ENCODE measurements around the gene TSSK3.
"Not testable (repeated sequence)": the region's sequence is repeated elsewhere in the genome, so short reads cannot be mapped to it uniquely, and the experiment has no call there.

The TSSK3 gene

DNA sequence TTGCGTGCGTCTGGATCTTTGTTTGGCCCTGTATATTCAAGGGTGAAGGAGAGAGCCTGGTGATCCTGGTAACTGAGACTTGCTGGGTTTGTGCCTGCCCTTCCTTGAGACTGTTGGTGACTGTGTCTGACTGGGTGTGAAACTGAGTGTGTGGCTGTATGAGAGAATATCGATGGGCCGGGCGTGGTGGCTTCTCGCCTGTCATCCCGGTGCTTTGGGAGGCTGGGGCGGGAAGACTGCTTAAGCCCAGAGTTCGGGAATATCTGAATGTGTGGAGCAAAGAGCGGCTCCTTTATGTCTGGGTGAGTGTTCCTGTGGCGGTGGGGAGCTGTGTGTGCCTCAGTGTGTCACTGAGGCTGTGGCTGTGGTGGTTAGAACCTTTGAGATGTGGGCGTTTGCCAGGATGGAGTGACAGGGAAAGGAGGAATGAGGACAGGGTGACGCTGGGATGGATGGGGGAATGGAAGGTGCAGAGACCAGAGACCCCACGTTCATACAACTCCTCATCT is 23.6 kb upstream of the TSSK3 start:
- DNase-seq (ENCODE audit: low spot score), result no peak

DNA sequence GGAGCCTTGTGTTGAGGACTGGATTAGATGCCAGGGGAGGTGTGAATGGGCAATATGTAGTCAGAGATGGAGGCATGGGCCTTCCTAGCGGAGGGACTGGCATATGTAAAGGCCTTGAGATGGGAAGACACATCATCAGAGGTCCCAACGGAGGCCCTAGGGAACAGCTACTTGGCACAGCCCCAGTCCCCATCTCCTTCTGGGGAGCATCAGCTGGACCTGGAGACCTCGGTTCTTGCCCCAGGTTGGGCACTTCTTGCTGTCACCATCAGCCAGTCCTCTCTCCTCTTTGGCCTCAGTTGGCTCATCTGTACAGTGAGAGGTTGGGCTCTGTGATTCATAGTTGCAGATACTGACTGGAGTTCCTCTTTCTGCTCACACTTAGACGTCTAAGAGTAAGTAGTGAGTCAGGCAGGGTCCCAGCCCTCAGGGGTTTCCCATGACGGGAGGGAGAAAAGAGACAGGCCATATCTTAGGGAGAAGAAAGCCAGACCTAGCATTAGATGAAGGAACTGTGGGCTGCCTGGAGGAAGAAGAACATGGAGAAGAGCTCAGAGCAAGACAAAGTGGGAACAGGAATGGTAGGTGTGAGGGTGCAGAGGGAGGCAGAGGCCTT is 22.9 kb upstream of the TSSK3 start:
- no peak for DNase-seq (ENCODE audit: low spot score)

DNA sequence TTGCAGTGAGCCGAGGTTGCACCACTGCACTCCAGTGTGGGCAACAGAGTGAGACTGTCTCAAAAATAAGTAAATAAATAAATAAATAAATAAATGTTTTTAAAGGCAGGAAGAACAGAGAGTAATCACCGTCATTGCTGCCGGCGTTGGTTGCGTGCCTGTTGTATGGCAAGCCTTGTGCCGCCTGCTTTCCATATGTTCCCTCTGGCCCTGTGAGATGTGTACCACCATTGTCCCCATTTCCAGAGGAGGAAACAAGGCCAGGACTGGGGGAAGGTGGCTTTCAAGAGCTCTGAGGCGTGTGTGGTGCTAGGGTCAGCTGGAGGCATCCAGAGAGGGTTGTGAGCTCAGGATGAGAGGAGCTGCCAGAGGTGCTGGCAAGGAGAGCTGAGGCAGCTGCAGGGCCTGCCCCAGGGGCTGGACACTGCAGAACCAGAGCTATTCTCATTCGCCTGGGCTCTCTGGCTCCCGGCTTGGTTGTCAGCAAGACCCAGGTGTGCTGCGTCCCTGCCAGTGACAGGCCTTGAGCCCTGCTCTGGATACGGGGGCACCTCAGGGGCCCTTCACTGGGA is 21.1 kb upstream of the TSSK3 start:
- DNase-seq (ENCODE audit: low spot score), result no peak

DNA sequence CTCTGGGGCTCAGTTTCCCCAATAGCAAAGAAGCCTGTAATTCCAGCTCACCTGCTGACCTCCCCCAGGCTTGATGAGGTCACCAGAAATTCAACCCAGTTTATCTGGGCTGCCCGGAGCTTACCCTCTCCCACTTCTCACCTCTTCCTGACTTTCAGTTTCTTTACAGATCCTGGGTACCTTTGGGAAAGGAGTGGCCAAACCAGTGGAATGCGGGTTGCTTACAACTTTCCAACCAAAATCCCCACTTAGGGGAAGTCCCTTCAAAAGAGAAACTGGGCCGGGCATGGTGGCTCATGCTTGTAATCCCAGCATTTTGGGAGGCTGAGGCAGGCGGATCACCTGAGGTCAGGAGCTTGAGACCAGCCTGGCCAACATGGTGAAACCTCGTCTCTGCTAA is 20.4 kb upstream of the TSSK3 start:
- no peak for DNase-seq (ENCODE audit: low spot score)

DNA sequence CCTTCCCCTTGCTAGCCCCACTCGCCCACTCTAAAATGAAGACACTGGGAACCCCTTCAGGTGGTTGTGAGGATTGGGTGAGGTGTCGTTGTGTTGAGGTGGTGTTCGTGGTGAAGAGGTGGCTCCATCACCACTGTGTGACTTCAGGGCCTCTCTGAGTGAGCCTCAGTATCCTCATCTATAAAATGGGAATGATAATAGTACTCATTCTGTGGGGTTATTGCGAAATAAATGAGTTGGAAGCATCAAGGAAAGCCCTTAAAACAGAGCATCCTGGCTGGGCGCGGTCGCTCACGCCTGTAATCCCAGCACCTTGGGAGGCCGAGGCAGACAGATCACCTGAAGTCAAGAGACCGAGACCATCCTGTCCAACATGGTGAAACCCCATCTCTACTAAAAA is 19.6 kb upstream of the TSSK3 start:
- no peak for DNase-seq (ENCODE audit: low spot score)

DNA sequence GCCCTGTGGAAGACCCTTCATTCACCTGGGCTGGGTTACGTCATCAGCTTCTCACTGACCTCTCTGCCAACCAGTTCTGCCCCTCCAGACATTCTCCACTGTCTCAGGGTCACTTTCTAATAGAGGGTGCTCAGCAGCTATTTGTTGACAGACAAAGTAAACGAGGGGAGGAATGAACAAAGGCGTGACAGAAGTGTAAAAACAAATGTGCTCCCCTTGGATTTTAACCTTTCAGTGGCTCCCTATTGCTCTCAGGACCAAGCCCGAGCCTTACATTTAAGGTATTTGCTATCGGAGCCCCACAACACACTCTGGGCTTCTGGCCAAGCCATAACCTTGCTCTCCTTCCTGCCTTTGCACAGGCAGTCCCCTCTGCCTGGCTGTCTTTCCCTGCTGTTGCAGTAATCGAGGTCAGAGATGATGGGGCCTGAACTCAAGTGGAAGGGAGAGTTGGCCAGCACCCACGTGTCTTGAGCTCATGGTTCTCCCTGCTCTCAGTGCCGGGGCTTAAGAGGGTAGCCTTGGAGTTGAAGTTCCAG is 17.0 kb upstream of the TSSK3 start:
- DNase-seq (ENCODE audit: low spot score), result peak; percentile 33

DNA sequence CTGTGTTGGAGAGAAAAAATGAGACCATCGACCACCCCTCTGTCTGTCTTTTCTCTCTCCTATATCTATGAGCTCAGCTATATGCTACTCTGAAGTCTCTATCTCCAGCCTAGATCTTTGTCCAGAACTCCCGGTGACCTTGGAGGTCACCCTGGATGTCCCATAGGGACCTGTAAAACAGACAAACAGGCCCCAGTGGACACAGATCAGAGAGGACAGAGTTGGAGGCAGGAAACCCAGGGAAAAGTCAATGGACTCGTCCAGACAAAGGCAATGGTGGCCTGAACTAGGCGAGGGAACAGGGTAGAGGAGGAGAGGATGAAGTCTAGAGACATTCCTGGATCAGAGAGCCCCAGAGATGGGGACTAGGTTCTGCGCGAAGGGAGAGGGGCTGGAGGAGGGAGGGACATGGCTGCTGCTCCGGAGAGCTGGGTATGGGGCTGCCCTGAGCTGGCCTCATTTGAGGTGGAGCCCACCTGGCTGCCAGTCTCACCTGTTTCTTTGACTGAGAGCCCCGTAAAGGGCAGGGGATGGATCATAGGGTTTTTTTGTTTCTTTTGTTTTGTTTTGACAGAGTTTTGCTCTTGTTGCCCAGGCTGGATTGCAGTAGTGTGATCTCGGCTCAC is 15.7 kb upstream of the TSSK3 start:
- no peak for DNase-seq (ENCODE audit: low spot score)

DNA sequence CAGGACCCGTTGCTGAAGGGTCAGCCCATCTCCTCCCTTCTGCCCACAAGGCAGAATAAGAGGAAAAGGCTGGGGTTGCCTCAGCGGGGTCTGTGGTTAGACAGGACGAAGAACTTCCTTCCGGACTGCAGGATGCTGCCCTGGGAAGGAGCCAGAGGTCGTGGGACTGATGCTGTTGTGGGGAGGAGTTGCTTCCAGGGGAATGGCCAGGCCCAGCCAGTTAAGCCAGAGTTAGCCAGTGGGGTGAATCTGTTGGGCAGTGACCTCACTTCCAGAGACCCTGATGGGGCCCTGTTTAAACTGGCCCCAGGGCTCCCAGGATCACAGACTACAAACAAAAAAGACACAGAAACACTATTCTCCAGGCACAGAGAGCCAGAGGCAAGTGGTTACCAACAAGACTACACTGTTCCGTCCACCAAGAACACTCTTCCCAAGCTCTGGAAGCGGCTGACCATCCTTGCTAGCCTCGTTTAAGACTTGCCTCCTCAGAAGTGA is 13.1 kb upstream of the TSSK3 start:
- no peak for DNase-seq (ENCODE audit: low spot score)

DNA sequence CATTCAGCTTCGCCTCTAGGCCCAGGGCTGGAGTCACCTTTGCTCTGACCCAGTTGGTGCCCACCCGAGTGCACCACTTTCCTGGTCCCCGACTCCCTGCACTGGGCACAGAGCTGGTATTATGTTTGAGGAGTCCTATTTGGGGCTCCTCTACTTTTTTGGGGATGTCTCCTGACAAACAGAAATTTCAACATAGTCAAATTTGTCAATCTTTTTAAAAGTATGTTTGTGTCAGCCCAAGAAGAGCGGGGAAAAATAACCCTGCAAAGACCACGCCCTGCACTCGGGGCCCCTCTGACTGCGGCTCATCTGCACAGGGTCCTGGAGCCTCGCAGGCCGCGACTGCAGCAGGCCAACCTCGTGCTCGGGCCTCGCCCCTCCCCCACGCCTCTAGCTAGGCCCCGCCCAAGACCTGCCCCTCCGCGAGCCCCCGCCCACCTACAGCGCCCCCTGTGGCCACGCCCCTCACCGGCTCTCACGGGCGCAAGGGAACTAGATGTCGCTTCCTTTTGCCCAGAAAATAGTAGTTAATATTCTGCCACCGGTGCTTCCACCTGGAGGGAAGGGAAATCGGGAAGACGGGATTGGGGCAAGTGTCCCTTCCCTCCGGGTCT is 11.4 kb upstream of the TSSK3 start:
- DNase-seq (ENCODE audit: low spot score), result peak; percentile 80

DNA sequence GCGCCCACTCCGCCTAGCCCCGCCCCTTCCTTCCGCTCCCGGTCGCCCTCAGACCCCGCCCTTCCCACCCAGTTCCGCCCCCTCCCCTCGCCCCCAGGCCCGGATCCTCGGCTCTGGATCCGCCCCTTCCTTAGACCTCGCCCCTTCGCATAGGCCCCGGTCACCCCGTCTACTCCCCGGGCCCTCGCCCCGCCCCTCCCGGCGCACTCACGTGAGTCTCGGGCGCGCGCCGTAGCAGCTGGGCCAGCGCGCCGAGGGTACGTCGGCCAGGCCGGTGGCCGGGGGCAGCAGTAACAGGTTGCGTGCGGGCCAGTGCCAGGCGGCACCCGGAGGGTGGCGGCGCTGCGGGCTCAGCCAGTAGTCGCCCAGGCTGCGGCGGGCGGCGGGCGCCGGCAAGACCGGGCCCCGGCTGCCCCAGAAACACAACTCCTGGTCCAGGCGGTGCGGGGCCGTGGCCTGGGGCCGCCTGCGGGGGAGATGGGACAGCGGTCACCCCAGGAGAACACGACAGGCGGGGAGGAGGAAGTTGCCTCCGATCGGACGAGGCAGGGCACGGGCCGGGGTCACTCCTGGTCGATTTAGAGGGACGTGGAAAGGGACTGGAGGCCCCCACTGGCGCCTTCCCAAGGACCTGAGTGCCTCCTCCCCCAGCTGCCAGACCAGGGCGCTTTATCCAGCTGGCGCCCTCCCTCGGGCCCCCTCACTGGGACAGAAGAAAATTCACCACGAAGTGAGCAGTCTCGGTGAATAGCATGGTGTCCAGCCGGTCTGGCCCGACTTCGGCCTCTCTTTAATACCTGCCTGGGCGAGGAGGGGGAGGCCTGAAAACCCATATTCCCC is 10.7 kb upstream of the TSSK3 start:
- DNase-seq (ENCODE audit: low spot score), result peak; percentile 81

DNA sequence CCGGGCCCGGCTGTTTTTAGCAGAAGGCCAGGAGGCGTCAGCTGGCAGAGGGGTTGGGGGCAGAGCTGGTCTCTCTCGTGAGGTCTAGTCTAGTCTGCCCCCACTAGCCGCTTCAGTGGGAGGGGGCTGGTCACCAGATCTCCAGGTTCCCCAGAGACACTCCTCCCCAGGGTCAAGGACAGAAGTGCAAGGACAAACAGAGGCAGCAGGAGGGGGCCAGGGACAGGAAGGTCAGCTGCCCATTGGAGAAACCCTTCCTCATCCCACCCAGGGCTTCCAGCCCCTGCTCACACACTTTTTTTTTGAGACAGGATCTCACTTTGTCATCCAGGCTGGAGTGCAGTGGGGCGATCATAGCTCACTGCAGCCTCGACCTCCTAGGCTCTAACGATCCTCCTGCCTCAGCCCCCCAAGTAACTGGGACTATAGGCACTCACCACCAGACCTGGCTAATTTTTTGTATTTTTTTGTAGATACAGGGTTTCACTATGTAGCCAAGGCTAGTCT is 10.0 kb upstream of the TSSK3 start:
- DNase-seq (ENCODE audit: low spot score), result no peak

DNA sequence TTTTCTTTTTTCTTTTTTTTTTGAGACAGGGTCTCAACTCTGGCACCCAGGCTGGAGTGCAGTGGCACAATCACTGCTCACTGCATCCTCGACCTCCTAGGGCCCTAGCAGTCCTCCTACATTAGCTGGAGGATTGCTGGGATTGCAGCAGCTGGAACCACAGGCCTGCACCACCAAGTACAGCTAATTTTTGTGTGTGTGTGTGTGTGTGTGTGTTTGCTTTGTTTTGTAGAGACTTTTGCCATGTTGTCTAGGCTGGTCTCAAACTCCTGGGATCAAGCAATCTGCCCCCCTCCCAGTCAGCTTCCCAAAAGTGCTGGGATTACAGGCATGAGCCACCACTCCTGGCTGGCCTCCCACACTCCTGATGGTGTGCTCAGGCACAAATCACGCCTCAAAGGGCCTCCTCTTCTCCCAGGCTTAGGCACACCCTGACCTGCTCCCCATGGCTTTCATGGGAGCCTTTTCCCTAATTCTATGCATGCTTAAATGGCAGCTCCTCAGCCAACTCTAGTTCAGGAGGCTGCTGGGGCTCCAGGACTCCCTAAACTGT is 9.4 kb upstream of the TSSK3 start:
- DNase-seq (ENCODE audit: low spot score), result no peak

DNA sequence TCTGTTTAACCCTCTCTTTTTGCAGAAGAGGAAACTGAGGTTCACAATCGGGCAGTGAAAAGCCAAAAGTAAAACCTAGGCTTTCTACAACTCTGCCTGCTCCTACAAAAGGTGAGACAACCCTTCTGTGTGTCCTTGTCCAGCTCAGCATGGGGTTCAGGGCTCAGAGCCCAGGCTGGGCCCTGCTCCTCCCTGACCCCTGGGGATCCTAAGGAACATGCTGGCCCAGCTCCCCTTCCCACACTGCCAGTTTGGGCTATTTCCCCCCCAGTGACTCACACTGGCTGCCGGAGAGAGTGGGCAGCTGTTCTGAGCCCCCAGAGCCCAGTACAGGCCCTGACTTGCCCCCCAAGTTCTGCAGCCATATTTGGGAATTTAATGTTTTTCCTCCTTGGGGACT is 8.9 kb upstream of the TSSK3 start:
- no peak for DNase-seq (ENCODE audit: low spot score)

DNA sequence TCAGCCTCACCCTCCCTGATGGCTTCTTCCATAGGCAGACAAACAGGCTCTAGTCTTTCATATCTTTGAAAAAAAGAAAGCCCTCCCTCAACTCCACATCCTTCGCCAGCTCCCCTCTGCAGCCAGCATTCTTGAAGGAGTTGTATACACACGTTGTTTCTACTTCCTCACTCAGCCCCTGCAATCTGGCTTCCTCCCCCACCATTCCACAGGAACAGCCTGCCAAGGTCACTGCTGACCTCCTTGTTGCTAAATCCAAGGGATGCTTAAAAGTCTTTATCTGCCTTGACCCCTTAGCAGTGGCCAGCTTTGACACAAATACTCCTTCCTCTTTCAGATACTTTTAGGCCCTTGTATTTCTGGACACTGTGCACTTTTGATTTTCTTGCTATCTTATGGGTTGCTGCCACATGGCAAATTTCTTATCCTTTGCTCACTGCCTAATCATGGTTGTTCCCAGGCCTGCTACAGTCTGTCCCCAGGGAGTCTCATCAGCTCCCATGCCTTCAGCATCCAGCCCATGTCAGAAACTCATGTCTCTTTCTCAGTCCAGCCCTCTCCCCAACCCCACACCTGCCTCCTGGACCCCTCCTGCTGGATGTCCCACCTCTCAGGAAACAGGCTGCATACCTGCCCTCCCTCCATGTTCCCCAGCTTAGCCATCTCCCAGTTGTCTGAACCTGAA is 8.3 kb upstream of the TSSK3 start:
- DNase-seq (ENCODE audit: low spot score), result no peak

DNA sequence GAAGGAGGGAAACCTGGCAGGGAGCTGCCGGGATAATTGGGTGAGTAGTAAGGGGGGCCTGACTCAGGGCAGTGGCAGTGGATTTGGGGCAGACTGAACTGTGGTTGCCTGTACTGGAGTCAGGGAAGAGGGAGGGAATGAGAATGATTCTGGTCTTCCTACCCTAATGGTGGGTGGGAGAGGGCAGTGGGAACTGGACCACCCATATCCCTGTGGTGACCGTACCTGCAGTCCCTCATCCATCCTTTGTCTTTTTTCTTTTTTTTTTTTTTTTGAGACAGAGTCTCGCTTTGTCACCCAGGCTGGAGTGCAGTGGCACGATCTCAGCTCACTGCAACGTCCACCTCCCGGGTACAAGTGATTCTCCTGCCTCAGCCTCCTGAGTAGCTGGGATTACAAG is 6.6 kb upstream of the TSSK3 start:
- not testable (repeated sequence) for DNase-seq (ENCODE audit: low spot score)

DNA sequence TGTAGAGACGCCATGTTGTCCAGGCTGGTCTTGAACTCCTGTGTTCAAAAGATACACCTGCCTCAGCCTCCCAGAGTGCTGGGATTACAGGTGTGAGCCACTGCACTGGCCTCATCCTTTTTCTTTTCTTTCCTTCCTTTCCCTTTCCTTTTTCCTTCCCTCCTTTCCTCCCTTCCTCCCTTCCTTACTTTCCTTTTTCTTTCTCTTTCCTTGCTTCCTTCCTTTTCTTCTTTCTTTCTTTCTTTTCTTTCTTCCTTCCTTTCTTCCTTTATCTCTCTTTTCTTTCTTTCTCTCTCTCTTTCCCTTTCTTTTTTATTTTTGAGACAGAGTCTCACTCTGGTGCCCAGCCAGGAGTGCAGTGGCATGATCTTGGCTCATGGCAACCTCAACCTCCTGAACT is 5.9 kb upstream of the TSSK3 start:
- DNase-seq (ENCODE audit: low spot score), result no peak

DNA sequence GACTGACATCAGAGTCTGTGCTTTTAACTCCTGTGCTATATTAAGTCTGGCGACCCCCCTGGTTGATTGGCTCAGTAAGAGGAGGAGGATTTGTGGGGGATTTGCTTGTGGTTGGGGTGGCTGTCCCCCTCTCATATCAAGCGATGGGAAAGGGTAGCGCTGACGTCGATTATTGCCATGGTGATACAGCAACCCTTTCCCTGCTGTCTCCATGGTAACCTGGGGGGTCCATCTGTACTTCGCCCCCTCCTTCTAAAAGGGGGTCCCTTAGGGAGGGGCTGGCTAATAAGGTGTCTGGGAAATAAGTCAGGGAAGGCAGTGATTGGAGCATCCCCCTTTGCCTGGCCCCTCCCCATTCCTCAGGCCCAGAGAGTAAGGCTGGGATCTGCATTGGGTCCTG is 4.7 kb upstream of the TSSK3 start:
- no peak for DNase-seq (ENCODE audit: low spot score)

DNA sequence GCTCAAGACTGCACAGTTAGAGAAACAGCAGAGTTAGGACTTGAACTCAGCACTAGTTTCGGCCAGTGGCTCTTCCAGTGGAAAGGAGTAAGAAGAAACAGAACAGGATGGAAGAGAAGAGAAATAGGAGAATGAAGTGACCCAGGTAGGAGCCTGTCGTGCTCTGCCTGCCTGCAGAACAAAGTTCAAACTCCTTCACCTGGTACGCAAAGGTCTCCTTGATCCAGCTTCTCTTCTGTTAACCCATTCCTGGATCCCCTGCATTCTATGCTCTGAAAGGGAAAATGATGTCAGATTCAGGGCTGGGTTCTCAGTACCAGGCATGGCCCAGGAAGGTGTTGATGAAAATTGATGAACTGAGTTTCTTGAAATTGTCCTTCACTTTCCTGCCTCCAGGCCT is 3.9 kb upstream of the TSSK3 start:
- no peak for DNase-seq (ENCODE audit: low spot score)

DNA sequence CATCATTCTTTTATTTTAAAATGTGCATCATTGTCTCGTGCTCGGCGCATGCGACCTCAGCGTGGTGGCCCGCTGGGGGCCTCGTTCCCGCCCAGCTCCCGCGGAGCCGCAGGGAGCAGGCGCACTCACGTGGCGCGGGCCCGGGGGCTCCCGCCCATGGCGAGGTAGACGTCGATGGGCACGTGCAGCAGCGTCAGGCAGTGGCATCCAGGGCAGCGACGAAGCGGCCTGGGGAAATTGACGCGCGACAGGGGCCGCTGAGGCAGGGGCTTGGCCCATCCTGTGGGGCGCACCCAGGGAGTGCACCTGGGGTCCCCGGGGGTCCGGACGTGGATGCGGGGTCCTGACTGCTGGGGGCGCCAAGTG is 1.0 kb upstream of the TSSK3 start:
- DNase-seq (ENCODE audit: low spot score), result no peak

DNA sequence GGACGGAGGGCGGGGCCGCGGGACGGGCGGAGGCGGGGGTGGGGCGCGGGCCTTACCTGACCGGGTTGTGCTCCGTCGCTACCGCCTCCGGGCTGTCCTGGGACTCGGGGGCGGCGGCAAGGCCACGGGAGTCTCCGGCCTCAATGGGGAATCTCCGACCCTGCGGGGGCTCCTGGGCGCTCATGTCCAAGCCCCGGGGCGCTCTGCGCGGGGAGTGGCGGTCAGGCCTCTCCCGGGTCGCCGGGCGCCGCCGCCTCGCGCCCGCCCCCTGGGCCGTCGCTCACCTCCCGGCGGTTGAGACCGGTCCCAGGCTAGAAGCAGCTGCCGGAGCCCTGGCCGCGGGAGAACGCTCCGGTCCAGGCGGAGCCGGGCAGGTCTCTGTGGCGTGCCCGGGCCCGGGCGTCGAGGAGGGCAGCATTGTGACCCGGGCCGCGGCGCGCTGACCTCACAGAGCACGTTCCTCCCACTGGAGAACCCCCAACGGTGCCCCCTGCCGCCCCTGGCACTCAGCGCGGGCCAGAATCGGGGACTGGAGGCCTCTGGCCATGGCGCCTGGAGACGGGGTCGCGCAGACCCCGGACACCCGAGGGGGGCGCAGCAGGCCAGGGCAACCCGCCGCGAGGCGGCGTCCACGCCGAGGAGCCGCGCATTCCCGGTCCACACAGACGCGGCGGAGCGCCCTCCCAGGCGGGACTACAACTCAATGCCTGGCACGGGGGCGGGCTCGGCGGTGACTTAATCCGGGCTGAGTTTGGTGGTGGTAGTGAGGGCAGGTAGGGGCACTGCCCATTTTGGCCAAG is 465 bp upstream of the TSSK3 start:
- peak; percentile 17 for DNase-seq (ENCODE audit: low spot score)
